ENCODE results near the gene CXCL8. TPM values are rescaled to one million over a fixed set of nuclear protein-coding genes. Genes with fewer than 3 reads are reported as not detected.

CXCL8 gene
- total and polyA plus RNA-seq, 4 donors, result 1.3 to 17.9 (median 10.0) TPM

DNA sequence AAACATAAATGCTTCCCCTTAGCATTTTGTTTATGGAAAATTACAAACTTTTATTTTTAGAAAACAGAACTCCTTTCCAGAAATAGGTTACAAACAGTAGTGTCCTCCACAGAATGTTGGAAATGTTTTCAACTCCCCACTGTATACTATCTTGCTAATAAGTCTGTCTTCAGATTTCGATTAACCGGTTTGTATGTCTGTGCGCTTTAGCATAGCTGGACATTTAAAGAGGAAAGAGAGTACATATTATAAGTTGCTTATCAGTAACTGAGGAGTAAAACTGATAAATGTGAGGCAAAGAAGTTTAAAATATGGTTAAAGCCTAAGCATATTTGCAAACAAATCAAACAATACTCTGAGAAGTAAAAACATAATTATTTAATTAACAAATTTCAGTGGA lies 3.4 kb downstream of the CXCL8 start:
- Histone ChIP-seq H3K27ac (ENCODE audit: low read depth in 1 of 2, low read length in 2 of 2) (no peak overlapping the region), H3K9me3 (ENCODE audit: control insufficient read depth, low read length) (no peaks in the 10 kb centered on the region), H3K4me3 (ENCODE audit: low read length in 2 of 2) (no peak overlapping the region), H3K36me3 (ENCODE audit: control insufficient read depth in 1 of 2, insufficient read depth in 2 of 2, low read length in 1 of 2) (no peaks in the 10 kb centered on the region), H3K4me1 (ENCODE audit: control insufficient read depth in 1 of 2, insufficient read depth in 2 of 2, low read length in 2 of 2) (no peaks in the 10 kb centered on the region), H3K27me3 (ENCODE audit: control insufficient read depth in 1 of 2, insufficient read depth in 2 of 2, low read length in 1 of 2) (no peaks in the 10 kb centered on the region)
- DNase-seq (no peak), ATAC-seq (ENCODE audit: low FRiP score) (no peak)
- intact Hi-C loops (cut with DNase I), result no loop called here
- 79 to 97% methylated on average over 3 of the region's 3 CpGs for WGBS, 2 donors

DNA sequence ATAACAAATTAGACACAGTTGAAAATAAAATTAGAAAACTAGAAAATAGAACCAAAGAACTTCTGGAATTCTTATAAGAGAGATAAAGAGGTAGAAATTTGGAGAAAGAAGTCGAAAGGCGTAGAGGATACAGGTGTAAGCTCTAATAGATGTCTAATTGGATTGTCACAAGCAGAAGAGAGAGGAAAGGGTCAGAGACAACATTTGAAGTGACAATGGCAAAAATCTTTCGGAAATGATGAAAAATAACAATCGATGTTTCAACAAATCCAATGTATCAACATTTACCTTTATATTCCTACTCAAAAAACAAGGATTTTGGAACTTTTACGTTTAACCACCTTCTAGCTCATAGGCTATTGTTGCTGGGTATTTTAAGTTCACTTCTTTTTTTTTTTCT lies 3.8 kb downstream of the CXCL8 start:
- H3K4me1 ChIP-seq (ENCODE audit: control insufficient read depth in 1 of 2, insufficient read depth in 2 of 2, low read length in 2 of 2), result no peaks in the 10 kb centered on the region
- intact Hi-C loops (cut with DNase I), result no loop called here
- no peak overlapping the region for H3K27ac ChIP-seq (ENCODE audit: low read depth in 1 of 2, low read length in 2 of 2)
- 76 to 86% methylated on average over 5 of the region's 5 CpGs for WGBS, 2 donors
- no peaks in the 10 kb centered on the region for H3K27me3 ChIP-seq (ENCODE audit: control insufficient read depth in 1 of 2, insufficient read depth in 2 of 2, low read length in 1 of 2)
- H3K9me3 ChIP-seq (ENCODE audit: control insufficient read depth, low read length), result no peaks in the 10 kb centered on the region
- DNase-seq (no peak), ATAC-seq (ENCODE audit: low FRiP score) (no peak)
- H3K4me3 ChIP-seq (ENCODE audit: low read length in 2 of 2), result no peak overlapping the region
- H3K36me3 ChIP-seq (ENCODE audit: control insufficient read depth in 1 of 2, insufficient read depth in 2 of 2, low read length in 1 of 2), result no peaks in the 10 kb centered on the region

- DNase-seq, result no peak
- Histone ChIP-seq H3K4me3 (ENCODE audit: low read length in 2 of 2) (no peak overlapping the region), H3K4me1 (ENCODE audit: control insufficient read depth in 1 of 2, insufficient read depth in 2 of 2, low read length in 2 of 2) (no peaks in the 10 kb centered on the region), H3K36me3 (ENCODE audit: control insufficient read depth in 1 of 2, insufficient read depth in 2 of 2, low read length in 1 of 2) (no peaks in the 10 kb centered on the region), H3K9me3 (ENCODE audit: control insufficient read depth, low read length) (no peaks in the 10 kb centered on the region), H3K27ac (ENCODE audit: low read depth in 1 of 2, low read length in 2 of 2) (no peak overlapping the region), H3K27me3 (ENCODE audit: control insufficient read depth in 1 of 2, insufficient read depth in 2 of 2, low read length in 1 of 2) (no peaks in the 10 kb centered on the region)
- ATAC-seq (ENCODE audit: low FRiP score), result no peak
- intact Hi-C loops (cut with DNase I), result no loop called here
Measured at GRCh38 chr4:73750730-73751129, 10.4 kb downstream of the CXCL8 start.

- 14 to 21% methylated on average over 2 of the region's 2 CpGs for WGBS, 2 donors
- Histone ChIP-seq H3K27ac (ENCODE audit: low read depth in 1 of 2, low read length in 2 of 2) (no peak overlapping the region), H3K4me3 (ENCODE audit: low read length in 2 of 2) (no peak overlapping the region), H3K27me3 (ENCODE audit: control insufficient read depth in 1 of 2, insufficient read depth in 2 of 2, low read length in 1 of 2) (no peaks in the 10 kb centered on the region), H3K9me3 (ENCODE audit: control insufficient read depth, low read length) (no peaks in the 10 kb centered on the region), H3K36me3 (ENCODE audit: control insufficient read depth in 1 of 2, insufficient read depth in 2 of 2, low read length in 1 of 2) (no peaks in the 10 kb centered on the region), H3K4me1 (ENCODE audit: control insufficient read depth in 1 of 2, insufficient read depth in 2 of 2, low read length in 2 of 2) (no peaks in the 10 kb centered on the region)
- ATAC-seq (ENCODE audit: low FRiP score) (no peak), DNase-seq (no peak)
- intact Hi-C loops (cut with DNase I), result no loop called here
Measured at GRCh38 chr4:73751166-73751565, 10.8 kb downstream of the CXCL8 start.

DNA sequence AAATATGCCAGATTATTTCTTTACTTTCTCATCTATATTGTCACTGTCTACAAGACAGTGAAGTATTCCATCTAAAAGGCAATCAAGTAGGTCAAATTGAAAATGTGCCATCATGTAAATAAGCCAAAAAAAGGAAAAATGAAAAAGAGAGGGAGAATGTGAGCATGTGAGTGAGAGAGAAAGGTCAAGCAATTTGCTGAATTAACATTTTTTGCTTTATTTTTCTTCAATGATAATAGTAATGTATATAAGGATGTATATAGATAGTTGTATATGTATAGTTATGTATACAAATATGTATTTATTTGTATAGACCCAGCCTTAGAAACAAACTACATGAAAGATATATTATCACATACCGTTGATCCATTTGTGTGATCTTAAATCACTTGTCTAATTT lies 11.5 kb downstream of the CXCL8 start:
- no peaks in the 10 kb centered on the region for H3K4me1 ChIP-seq (ENCODE audit: control insufficient read depth in 1 of 2, insufficient read depth in 2 of 2, low read length in 2 of 2)
- no peak overlapping the region for H3K27ac ChIP-seq (ENCODE audit: low read depth in 1 of 2, low read length in 2 of 2)
- DNase-seq (no peak), ATAC-seq (ENCODE audit: low FRiP score) (no peak)
- no peaks in the 10 kb centered on the region for H3K27me3 ChIP-seq (ENCODE audit: control insufficient read depth in 1 of 2, insufficient read depth in 2 of 2, low read length in 1 of 2)
- H3K36me3 ChIP-seq (ENCODE audit: control insufficient read depth in 1 of 2, insufficient read depth in 2 of 2, low read length in 1 of 2), result no peaks in the 10 kb centered on the region
- intact Hi-C loops (cut with DNase I), result no loop called here
- H3K9me3 ChIP-seq (ENCODE audit: control insufficient read depth, low read length), result no peaks in the 10 kb centered on the region
- 80 to 91% methylated on average over 1 of the region's 1 CpG for WGBS, 2 donors
- no peak overlapping the region for H3K4me3 ChIP-seq (ENCODE audit: low read length in 2 of 2)

DNA sequence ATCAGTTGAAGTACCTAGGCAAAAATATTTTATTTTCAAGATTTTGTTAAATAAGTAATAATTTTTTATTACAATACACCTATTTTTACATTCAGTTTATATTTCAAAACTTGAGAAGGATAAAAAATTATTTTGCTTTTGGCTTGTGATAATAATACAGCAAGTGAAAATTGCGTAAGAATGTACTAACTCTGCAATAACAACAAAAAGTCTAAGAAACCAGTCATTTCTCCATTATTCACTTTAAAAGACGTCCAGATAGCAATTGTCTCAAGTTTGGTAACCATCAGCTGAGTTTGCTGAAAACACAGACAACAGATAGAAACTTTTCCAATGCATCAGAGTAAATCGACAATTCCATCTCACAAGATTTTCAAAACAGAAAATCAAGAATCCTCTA lies 12.1 kb downstream of the CXCL8 start:
- H3K36me3 ChIP-seq (ENCODE audit: control insufficient read depth in 1 of 2, insufficient read depth in 2 of 2, low read length in 1 of 2), result no peaks in the 10 kb centered on the region
- no peaks in the 10 kb centered on the region for H3K27me3 ChIP-seq (ENCODE audit: control insufficient read depth in 1 of 2, insufficient read depth in 2 of 2, low read length in 1 of 2)
- intact Hi-C loops (cut with DNase I), result no loop called here
- 55 to 67% methylated on average over 3 of the region's 3 CpGs for WGBS, 2 donors
- no peak overlapping the region for H3K4me3 ChIP-seq (ENCODE audit: low read length in 2 of 2)
- H3K27ac ChIP-seq (ENCODE audit: low read depth in 1 of 2, low read length in 2 of 2), result no peak overlapping the region
- no peaks in the 10 kb centered on the region for H3K9me3 ChIP-seq (ENCODE audit: control insufficient read depth, low read length)
- H3K4me1 ChIP-seq (ENCODE audit: control insufficient read depth in 1 of 2, insufficient read depth in 2 of 2, low read length in 2 of 2), result no peaks in the 10 kb centered on the region
- DNase-seq (no peak), ATAC-seq (ENCODE audit: low FRiP score) (no peak)

DNA sequence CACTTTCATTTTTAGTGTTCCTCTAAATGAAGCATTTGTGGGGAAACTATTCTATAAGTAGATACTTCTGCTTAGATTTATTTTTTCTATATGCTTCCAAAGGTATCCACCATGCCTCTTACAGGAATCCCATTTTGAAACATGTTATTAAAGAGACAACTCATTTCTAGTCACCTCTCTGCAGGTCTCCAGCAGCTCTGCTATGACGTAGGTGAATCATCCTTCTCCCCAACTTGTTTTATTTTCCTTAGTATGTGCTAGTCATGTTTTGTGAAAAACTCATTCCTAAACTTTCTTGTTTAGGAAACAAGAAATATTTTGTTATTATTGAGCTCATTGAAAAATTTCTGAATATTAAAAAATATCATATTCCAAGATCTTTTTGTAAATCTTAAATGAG lies 12.8 kb downstream of the CXCL8 start:
- no peaks in the 10 kb centered on the region for H3K27me3 ChIP-seq (ENCODE audit: control insufficient read depth in 1 of 2, insufficient read depth in 2 of 2, low read length in 1 of 2)
- DNase-seq (no peak), ATAC-seq (ENCODE audit: low FRiP score) (no peak)
- no peaks in the 10 kb centered on the region for H3K4me1 ChIP-seq (ENCODE audit: control insufficient read depth in 1 of 2, insufficient read depth in 2 of 2, low read length in 2 of 2)
- intact Hi-C loops (cut with DNase I), result no loop called here
- H3K4me3 ChIP-seq (ENCODE audit: low read length in 2 of 2), result no peak overlapping the region
- 91 to 93% methylated on average over 1 of the region's 1 CpG for WGBS, 2 donors
- no peak overlapping the region for H3K27ac ChIP-seq (ENCODE audit: low read depth in 1 of 2, low read length in 2 of 2)
- H3K36me3 ChIP-seq (ENCODE audit: control insufficient read depth in 1 of 2, insufficient read depth in 2 of 2, low read length in 1 of 2), result no peaks in the 10 kb centered on the region
- H3K9me3 ChIP-seq (ENCODE audit: control insufficient read depth, low read length), result no peaks in the 10 kb centered on the region

DNA sequence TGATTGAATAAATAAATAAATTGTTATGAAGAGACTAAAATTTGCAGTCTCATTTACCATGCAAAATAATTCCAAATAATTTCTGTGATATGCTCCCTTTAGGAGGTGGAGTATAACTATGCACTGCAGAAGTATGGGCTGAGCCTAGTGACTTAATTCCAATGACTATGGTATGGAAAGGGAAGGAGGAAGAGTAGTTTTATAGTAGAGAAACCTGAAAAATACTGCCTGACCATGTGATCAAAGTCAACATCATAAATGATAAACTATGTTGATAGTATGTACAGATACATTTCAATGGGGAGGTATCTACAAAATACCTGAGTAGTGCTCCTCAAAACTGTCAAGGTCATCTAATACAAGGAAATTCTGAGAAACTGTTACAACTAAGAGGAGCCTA lies 14.6 kb downstream of the CXCL8 start:
- intact Hi-C loops (cut with DNase I), result no loop called here
- no peaks in the 10 kb centered on the region for H3K4me1 ChIP-seq (ENCODE audit: control insufficient read depth in 1 of 2, insufficient read depth in 2 of 2, low read length in 2 of 2)

GRCh38 chr4:73759357-73759756 lies 19.0 kb downstream of the CXCL8 start:
- H3K27ac ChIP-seq (ENCODE audit: low read depth in 1 of 2, low read length in 2 of 2), result no peak overlapping the region
- no peaks in the 10 kb centered on the region for H3K36me3 ChIP-seq (ENCODE audit: control insufficient read depth in 1 of 2, insufficient read depth in 2 of 2, low read length in 1 of 2)
- H3K4me3 ChIP-seq (ENCODE audit: low read length in 2 of 2), result no peak overlapping the region
- H3K27me3 ChIP-seq (ENCODE audit: control insufficient read depth in 1 of 2, insufficient read depth in 2 of 2, low read length in 1 of 2), result no peaks in the 10 kb centered on the region
- no peak for DNase-seq
- no peak for ATAC-seq (ENCODE audit: low FRiP score)
- H3K9me3 ChIP-seq (ENCODE audit: control insufficient read depth, low read length), result no peaks in the 10 kb centered on the region
- intact Hi-C loops (cut with DNase I), result no loop called here
- no peaks in the 10 kb centered on the region for H3K4me1 ChIP-seq (ENCODE audit: control insufficient read depth in 1 of 2, insufficient read depth in 2 of 2, low read length in 2 of 2)
- 25 to 37% methylated on average over 2 of the region's 2 CpGs for WGBS, 2 donors

More for the DNA sequence above, 14.6 kb downstream of the CXCL8 start:
- Histone ChIP-seq H3K27ac (ENCODE audit: low read depth in 1 of 2, low read length in 2 of 2) (no peak overlapping the region), H3K4me3 (ENCODE audit: low read length in 2 of 2) (no peak overlapping the region), H3K36me3 (ENCODE audit: control insufficient read depth in 1 of 2, insufficient read depth in 2 of 2, low read length in 1 of 2) (no peaks in the 10 kb centered on the region), H3K9me3 (ENCODE audit: control insufficient read depth, low read length) (no peaks in the 10 kb centered on the region), H3K27me3 (ENCODE audit: control insufficient read depth in 1 of 2, insufficient read depth in 2 of 2, low read length in 1 of 2) (no peaks in the 10 kb centered on the region)
- no peak for ATAC-seq (ENCODE audit: low FRiP score)
- no peak for DNase-seq
